ENCODE results near the gene B3GNT5. TPM values are rescaled to one million over a fixed set of nuclear protein-coding genes. Genes with fewer than 3 reads are reported as not detected.

The B3GNT5 gene
- total and polyA plus RNA-seq, 2 experiments from 2014 or later: 4.9 to 6.4 TPM

- Mint-ChIP-seq H3K9me3 (no peaks in the 10 kb centered on the region), H3K4me3 (no peak overlapping the region), H3K36me3 (ENCODE audit: low read depth) (peaks cover 6% of the 10 kb centered on the region), H3K4me1 (peaks cover 7% of the 10 kb centered on the region), H3K27me3 (ENCODE audit: insufficient read depth, low read depth, poor library complexity) (no peaks in the 10 kb centered on the region), H3K27ac (no peak overlapping the region)
- Histone ChIP-seq H3K27me3 (ENCODE audit: insufficient read depth) (no peaks in the 10 kb centered on the region), H3F3A (replicated peaks; ENCODE audit: low read depth) (no peaks in the 10 kb centered on the region), H3K9me2 (ENCODE audit: insufficient read depth) (no peaks in the 10 kb centered on the region), H3K79me2 (replicated peaks; ENCODE audit: insufficient read depth) (no peaks in the 10 kb centered on the region), H4K20me1 (replicated peaks; ENCODE audit: insufficient read depth) (no peaks in the 10 kb centered on the region; the same call in 1 of the 2 replicates), H3K4me3 (no peak overlapping the region), H3K36me3 (ENCODE audit: insufficient read depth) (peaks cover 2% of the 10 kb centered on the region; the same call in 1 of the 2 replicates), H3K4me1 (ENCODE audit: insufficient read depth) (peaks cover 6% of the 10 kb centered on the region; the same call in 1 of the 2 replicates), H2AFZ (no peak overlapping the region), H3K27ac (ENCODE audit: low read depth) (no peak overlapping the region), H3K4me2 (no peak overlapping the region)
- DNase-seq (ENCODE audit: low spot score) (no peak), ATAC-seq (no peak)
- TF ChIP-seq ZNF462 (CRISPR knock-in tag; IDR thresholded peaks at IDR 0.05) (no peak), REST (IDR thresholded peaks at IDR 0.05; ENCODE audit: unreplicated experiment) (no peak), ZNF331 (CRISPR knock-in tag; IDR thresholded peaks at IDR 0.05; ENCODE audit: low read depth) (no peak), EZH2phosphoT487 (IDR thresholded peaks at IDR 0.05; ENCODE audit: unreplicated experiment) (no peak), CTCF (conservative IDR thresholded peaks at IDR 0.05; ENCODE audit: low read depth in 2 of 2) (no peak)
- TF ChIP-seq, protein P1, sequence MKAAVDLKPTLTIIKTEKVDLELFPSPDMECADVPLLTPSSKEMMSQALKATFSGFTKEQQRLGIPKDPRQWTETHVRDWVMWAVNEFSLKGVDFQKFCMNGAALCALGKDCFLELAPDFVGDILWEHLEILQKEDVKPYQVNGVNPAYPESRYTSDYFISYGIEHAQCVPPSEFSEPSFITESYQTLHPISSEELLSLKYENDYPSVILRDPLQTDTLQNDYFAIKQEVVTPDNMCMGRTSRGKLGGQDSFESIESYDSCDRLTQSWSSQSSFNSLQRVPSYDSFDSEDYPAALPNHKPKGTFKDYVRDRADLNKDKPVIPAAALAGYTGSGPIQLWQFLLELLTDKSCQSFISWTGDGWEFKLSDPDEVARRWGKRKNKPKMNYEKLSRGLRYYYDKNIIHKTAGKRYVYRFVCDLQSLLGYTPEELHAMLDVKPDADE (IDR thresholded peaks at IDR 0.05): no peak
These were observed 32.9 kb downstream of the B3GNT5 start for GRCh38 chr3:183285828-183286457.
